A549 treated with dexamethasone at 1 μM for 4 hours (cell line): ENCODE measurements around the gene GAPDHS. TPM values are rescaled to one million over a fixed set of nuclear protein-coding genes. Genes with fewer than 3 reads are reported as not detected.

Experiments used
- total RNA-seq: library from RNA; stranded (reverse); fragments of 200-300 nt; extraction: Qiagen RNA extraction; gene quantifications from 5 replicates; pipeline ENCODE4 v1.2.3, GENCODE V29; 2022

Gene GAPDHS
- 0.07 to 0.26 TPM (median 0.09 TPM) in 5 replicates for total RNA-seq

DNA sequence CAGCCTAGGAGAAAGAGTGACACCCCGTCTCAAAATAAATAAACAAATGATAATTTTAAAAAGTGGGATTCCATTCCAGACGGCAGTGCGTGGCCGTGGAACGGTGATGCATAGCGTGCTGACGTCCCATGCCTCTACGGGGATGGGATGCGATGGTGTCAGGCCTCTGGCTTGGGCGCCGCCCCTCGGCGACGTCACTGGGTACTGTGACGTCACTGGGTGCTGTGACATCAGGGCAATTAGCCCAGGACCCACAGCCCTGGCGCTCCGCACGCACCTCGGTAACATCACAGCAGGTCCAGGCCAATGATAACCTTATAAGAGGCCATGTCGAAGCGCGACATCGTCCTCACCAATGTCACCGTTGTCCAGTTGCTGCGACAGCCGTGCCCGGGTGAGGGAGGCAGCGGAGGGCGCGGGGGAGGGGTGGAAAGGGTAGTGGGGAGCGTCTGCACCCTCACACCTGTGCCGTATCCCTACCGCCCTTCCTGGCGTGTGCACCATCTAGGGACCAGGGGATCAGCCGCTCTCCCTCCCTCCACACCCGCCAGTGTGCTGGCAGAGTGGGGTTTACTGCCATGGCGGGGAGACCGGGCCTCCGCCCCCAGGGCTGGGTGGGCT, at the start of gene GAPDHS:
GAPDHS (plus strand) TSS at position 256 of the 621 bp plus-strand sequence; CDS start at position 328, 72 bp downstream.

DNA sequence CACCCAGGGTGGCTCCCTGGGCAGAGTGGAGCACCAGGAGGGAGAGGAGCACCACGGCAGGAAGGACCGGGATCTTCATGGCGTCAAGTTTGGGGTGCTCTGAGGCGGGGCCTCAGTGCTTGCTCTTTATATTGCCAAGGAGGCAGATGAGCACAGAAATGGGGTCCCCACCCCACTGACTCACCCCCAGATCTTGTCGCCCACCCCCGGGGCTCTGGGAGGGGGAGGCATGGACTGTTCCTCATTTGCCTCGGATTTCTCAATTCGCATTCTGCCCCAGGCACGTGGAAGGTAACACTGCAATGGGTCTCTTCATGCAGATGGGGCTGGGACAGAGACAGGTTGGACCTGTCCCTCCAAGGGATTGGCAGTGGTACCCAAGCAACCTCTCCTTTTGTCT, 42.9 kb upstream of the GAPDHS start, which contains the start of gene KRTDAP:
KRTDAP (minus strand) TSS at position 101 of the 400 bp plus-strand sequence; CDS start at position 79, 22 bp downstream.

DNA sequence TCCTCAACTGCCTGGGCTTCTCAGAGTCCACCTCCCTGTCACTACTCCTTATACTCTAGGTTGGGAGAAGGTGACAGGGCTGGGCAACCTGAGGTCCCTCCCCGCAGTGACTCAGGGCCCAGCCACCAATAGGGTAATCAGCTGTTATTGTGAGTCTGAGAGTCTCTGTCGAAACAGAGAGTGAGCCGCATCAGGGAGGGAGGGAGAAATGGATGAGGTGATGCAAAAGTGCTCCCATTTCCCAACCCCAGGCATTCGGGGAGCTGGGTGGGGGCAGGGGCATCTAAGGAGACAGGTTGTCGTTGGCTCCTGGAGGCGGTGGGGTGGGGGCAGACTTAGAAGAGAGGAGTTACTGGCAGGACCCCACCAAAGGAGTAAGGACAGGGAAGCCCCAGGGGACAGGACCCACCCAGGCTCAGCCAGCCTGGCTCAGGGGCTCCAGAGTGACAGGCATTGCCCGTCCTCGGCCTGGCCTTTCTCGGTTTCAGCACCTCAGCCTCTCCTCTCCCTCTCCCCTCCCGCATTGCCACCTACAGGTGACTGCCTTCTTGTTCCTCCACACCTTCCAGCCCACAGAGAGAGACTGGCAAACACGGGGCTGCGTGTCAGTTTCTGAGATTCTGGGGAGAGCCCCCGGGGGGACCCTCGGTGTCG, 19.5 kb upstream of the GAPDHS start, which contains the start of gene DMKN:
DMKN (minus strand) TSS at position 22 of the 654 bp plus-strand sequence. CDS start 174 bp downstream, outside the sequence.

DNA sequence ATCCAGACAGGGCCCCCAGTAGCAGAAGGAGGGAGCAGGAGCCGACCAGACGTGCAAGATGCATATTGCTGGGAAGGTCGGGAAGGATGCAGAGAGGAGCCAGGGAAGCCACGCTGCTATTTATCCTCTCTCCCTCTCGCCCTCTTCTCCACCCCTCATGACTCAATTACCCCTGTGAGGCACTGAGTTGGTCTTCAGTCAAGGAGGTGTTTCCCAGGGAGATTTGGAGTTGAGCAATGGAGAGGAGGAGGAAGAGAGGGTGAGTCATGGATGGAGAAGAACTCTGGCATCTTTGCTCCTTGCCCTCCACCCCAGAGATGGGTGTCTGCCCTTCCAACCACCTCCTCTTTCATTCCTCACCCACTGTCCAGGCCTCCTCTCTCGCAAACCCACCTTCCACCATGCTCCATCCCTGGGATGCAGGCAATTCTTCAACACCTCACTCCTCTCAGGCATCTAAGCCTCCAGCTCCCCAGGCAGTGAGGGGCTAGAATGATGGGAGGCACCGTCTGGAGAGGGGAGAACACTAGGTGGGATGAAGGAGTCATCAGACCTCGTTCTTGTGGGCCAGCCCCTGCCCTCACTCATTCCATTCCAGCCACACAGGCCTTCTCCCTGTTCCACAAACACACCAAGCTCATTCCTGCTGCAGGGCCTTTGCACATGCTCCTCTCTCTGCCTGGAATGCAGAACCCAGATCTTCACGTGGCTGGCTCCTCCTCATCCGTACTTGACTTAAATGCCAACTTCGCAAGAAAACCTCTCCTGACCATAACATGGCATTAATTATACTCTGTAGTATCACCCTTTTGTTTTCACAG, 4.8 kb upstream of the GAPDHS start, which contains the start of gene SBSN:
SBSN (minus strand) TSS at position 94 of the 821 bp plus-strand sequence; CDS start at position 64, 30 bp downstream.

DNA sequence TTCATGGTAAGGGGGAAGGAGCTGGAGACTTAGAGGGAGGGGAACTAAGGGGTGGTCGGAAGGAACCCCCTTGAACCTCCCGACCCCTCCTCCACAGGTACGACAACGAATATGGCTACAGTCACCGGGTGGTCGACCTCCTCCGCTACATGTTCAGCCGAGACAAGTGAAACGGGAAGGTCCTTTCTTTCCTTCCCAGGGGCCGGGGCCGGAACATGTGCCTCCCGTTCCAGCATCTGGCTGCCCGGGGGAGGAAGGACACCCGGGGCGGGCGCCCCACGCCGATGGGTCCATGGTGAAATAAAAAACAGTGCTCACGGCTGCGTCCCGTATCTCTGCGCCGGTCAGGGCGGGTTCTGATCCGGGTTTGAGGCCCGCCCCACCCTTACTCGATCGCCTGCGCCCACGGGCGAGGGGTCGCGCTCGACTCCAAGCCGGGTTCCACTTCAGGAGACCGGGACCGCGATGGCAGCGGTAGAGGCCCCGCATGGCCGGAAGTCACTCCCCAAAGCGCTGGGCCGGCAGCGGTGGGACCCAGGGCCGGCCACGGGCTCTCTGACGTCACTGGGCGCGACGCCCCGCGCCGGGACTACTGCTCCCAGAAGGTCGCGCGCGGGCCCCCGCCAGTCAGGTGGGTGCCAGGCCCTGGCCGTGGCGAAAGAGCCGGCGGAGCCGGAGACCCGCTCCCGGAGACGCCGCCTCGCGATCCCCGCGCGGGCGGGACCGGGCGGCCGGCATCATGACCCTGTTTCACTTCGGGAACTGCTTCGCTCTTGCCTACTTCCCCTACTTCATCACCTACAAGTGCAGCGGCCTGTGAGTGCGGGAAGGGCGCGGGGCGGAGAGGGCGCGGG, 12.0 kb downstream of the GAPDHS start, which contains the start of gene TMEM147:
TMEM147 (plus strand) TSS at position 626 of the 854 bp plus-strand sequence; CDS start at position 740, 114 bp downstream.

DNA sequence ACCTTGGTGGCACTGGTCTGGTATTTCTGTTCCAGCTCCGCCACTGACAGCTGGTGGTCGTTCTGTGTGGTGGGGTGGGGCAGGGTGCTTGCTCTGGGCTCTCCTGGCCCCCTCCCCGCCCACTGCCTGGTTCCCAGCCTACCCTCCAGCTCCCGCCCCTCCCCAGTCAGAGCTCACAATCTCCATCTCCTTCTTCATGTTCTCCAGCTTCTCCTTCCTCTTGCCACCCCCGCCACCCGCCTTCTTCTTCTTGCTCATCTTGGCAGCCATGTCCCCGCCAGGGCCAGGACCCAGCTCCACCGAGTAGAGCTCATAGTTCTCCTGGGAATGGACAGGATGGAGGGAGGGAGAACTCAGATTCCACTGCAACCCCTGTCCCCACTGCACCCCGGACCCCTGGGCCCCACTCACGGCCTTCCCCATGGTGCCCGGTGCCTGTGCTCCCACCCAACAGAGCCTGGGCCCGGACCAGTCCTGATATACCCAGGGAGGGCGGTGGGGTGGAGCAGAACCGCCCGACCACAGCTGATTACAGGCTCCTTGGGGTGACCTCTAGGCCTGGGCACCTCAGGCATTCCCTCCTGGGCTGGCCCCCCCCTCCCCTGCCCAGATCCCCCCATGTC, 30.1 kb downstream of the GAPDHS start, which contains the start of gene ATP4A:
ATP4A (minus strand) TSS at position 452 of the 623 bp plus-strand sequence; CDS start at position 423, 29 bp downstream.

DNA sequence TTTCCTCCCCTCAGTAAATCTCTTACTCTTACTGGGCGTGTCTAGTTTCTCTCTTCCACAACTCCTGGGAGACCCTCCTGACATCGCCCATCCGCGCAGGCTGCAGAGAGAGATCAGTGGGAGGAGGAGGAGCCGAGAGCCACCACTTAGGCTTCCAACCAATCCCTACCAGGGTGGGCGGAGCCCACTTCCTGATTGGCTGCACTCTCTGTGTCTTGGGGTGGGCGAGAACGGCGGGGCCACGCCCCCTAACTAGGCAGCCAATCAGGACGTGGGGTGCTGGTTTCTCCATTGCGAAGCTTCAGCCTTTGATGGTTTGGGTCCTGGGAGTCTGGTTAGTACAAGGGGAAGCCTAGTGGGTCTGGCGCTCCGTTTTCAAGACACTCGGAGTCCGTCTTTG, 52.6 kb downstream of the GAPDHS start, which contains the start of gene PMIS2:
PMIS2 (plus strand) TSS at position 326 of the 400 bp plus-strand sequence. CDS start 87 bp downstream, outside the sequence.

Other genes with a start within 250 kb of the GAPDHS start
- gene MAG, start 241.3 kb upstream of the GAPDHS start, total RNA-seq = 0.15 TPM in 1 of 5 replicates, not detected in the others
- gene CD22, start 204.3 kb upstream of the GAPDHS start, total RNA-seq = 0.88 to 1.3 TPM (median 1.1 TPM) in 5 replicates
- 0.06 TPM in 1 of 5 replicates, not detected in the others for gene FFAR1, start 185.6 kb upstream of the GAPDHS start, total RNA-seq
- 0.06 to 0.17 TPM in 2 of 5 replicates, not detected in the others for gene FFAR3, start 175.0 kb upstream of the GAPDHS start, total RNA-seq
- not detected in 5 replicates for gene GPR42, start 162.4 kb upstream of the GAPDHS start, total RNA-seq
- gene FFAR2, start 85.2 kb upstream of the GAPDHS start, total RNA-seq = 0.03 to 0.06 TPM (median 0.04 TPM) in 4 of 5 replicates, not detected in the other
- not detected in 5 replicates for gene KRTDAP, start 43.0 kb upstream of the GAPDHS start, total RNA-seq
- gene DMKN, start 19.8 kb upstream of the GAPDHS start, total RNA-seq = 31.6 to 41.1 TPM (median 36.7 TPM) in 5 replicates
- gene SBSN, start 5.1 kb upstream of the GAPDHS start, total RNA-seq = 2.9 to 4.4 TPM (median 3.9 TPM) in 5 replicates
- 352 to 413 TPM (median 378 TPM) in 5 replicates for gene TMEM147, start 12.2 kb downstream of the GAPDHS start, total RNA-seq
- gene ATP4A, start 30.2 kb downstream of the GAPDHS start, total RNA-seq = 0.02 to 0.19 TPM (median 0.08 TPM) in 4 of 5 replicates, not detected in the other
- not detected in 5 replicates for gene PMIS2, start 52.7 kb downstream of the GAPDHS start, total RNA-seq
- 10.6 to 18.6 TPM (median 15.8 TPM) in 5 replicates for gene HAUS5, start 79.3 kb downstream of the GAPDHS start, total RNA-seq
- 142 to 206 TPM (median 203 TPM) in 5 replicates for gene RBM42, start 95.6 kb downstream of the GAPDHS start, total RNA-seq
- 1.3 to 3.2 TPM (median 2.8 TPM) in 5 replicates for gene ETV2, start 108.3 kb downstream of the GAPDHS start, total RNA-seq
- 1,250 to 1,794 TPM (median 1,275 TPM) in 5 replicates for gene COX6B1, start 114.9 kb downstream of the GAPDHS start, total RNA-seq
- 0.47 to 1.2 TPM (median 0.97 TPM) in 5 replicates for gene UPK1A, start 133.1 kb downstream of the GAPDHS start, total RNA-seq
- gene ZBTB32, start 171.1 kb downstream of the GAPDHS start, total RNA-seq = not detected in 5 replicates
- gene KMT2B, start 184.5 kb downstream of the GAPDHS start, total RNA-seq = 35.9 to 63.5 TPM (median 60.7 TPM) in 5 replicates
- 9.6 to 14.5 TPM (median 11.2 TPM) in 5 replicates for gene IGFLR1, start 209.0 kb downstream of the GAPDHS start, total RNA-seq
- 23.2 to 30.8 TPM (median 26.5 TPM) in 5 replicates for gene U2AF1L4, start 212.0 kb downstream of the GAPDHS start, total RNA-seq
- gene PSENEN, start 212.2 kb downstream of the GAPDHS start, total RNA-seq = 255 to 313 TPM (median 263 TPM) in 5 replicates
- gene LIN37, start 215.1 kb downstream of the GAPDHS start, total RNA-seq = 19.1 to 28.1 TPM (median 22.8 TPM) in 5 replicates
- 0.24 to 0.39 TPM (median 0.34 TPM) in 4 of 5 replicates, not detected in the other for gene HSPB6, start 223.6 kb downstream of the GAPDHS start, total RNA-seq
- gene PROSER3, start 224.7 kb downstream of the GAPDHS start, total RNA-seq = 20.3 to 35.5 TPM (median 32.5 TPM) in 5 replicates
- gene ARHGAP33, start 242.1 kb downstream of the GAPDHS start, total RNA-seq = 3.0 to 10.3 TPM (median 6.4 TPM) in 5 replicates